ENCODE results near the gene BCS1L. TPM values are rescaled to one million over a fixed set of nuclear protein-coding genes. Genes with fewer than 3 reads are reported as not detected.

BCS1L gene
- total RNA-seq, result 27.4 and 32.1 TPM in 2 replicates

GRCh38 chr2:218659258-218659987 is at the start of gene BCS1L, which contains the start of gene ZNF142:
BCS1L (plus strand) TSS chr2:218659683; CDS start chr2:218660988, 1,305 bp downstream.
ZNF142 (minus strand) TSS chr2:218659623; CDS start chr2:218656429, 3,194 bp downstream.

GRCh38 chr2:218671654-218672566 is 12.4 kb downstream of the BCS1L start, which contains the start of the genes RNF25 and STK36:
RNF25 (minus strand) TSS chr2:218672002; CDS start chr2:218671970, 32 bp downstream.
STK36 (plus strand) TSS chr2:218672086; CDS start chr2:218672830, 744 bp downstream.

GRCh38 chr2:218710687-218711549 is 51.4 kb downstream of the BCS1L start, which contains the start of gene TTLL4:
TTLL4 (plus strand) TSS chr2:218710835; CDS start chr2:218737677, 26,842 bp downstream.

Other genes with a start within 250 kb of the BCS1L start
- gene VIL1, start 240.6 kb upstream of the BCS1L start, total RNA-seq, result not detected in 2 replicates
- 9.1 and 12.4 TPM in 2 replicates for gene USP37, start 91.3 kb upstream of the BCS1L start, total RNA-seq
- gene CNOT9, start 90.8 kb upstream of the BCS1L start, total RNA-seq, result 63.4 and 77.7 TPM in 2 replicates
- gene PLCD4, start 51.8 kb upstream of the BCS1L start, total RNA-seq, result 2.9 and 6.5 TPM in 2 replicates
- gene ZNF142, start 60 bp upstream of the BCS1L start, total RNA-seq, result 22.4 and 25.5 TPM in 2 replicates
- 49.0 and 56.6 TPM in 2 replicates for gene RNF25, start 12.3 kb downstream of the BCS1L start, total RNA-seq
- gene STK36, start 12.4 kb downstream of the BCS1L start, total RNA-seq, result 14.7 and 20.7 TPM in 2 replicates
- gene TTLL4, start 51.2 kb downstream of the BCS1L start, total RNA-seq, result 15.0 and 20.5 TPM in 2 replicates
- 6.3 and 9.1 TPM in 2 replicates for gene CYP27A1, start 122.5 kb downstream of the BCS1L start, total RNA-seq
- not detected in 2 replicates for gene PRKAG3, start 172.1 kb downstream of the BCS1L start, total RNA-seq
- not detected in 2 replicates for gene WNT6, start 200.1 kb downstream of the BCS1L start, total RNA-seq
- not detected in 2 replicates for gene WNT10A, start 221.2 kb downstream of the BCS1L start, total RNA-seq